ENCODE data around the gene UGT1A1.

The UGT1A1 gene

DNA sequence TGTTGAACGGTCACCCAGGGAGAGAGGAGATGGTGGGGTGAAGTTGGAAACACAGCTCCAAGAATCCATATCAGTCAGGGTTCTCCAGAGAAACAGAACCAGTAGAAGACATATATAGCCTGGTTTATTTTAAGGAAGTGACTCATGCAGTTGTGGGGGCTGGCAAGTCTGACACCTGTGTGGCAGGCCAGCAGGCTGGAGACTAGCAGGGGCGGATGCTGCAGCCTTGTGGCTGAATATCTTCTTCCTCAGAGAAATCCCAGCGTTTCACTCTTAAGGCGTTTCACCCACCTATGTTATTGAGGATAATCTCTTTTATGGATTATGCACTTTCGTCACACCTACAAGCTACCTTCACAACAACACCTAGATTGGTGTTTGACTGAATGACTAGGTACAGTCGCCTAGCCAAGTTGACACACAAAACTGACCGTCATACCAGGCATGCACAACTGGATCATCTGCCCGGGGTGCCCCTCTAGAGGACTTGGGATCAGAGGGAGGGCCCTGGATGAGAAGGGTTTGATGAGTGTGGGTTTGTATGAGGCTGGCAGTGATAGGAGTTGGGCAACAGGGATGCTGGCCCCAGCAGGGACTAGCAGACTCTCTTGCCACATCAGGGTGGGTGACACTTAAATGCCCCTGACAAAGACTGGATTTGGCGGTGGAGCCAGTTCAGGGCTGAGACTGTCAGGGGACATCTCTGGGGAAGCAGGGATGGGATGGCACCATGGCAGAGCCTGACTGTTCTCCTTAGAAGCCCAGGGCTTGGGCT is 41.5 kb downstream of the UGT1A1 start:
- DNase-seq (ENCODE audit: low read depth, low spot score): no peak

DNA sequence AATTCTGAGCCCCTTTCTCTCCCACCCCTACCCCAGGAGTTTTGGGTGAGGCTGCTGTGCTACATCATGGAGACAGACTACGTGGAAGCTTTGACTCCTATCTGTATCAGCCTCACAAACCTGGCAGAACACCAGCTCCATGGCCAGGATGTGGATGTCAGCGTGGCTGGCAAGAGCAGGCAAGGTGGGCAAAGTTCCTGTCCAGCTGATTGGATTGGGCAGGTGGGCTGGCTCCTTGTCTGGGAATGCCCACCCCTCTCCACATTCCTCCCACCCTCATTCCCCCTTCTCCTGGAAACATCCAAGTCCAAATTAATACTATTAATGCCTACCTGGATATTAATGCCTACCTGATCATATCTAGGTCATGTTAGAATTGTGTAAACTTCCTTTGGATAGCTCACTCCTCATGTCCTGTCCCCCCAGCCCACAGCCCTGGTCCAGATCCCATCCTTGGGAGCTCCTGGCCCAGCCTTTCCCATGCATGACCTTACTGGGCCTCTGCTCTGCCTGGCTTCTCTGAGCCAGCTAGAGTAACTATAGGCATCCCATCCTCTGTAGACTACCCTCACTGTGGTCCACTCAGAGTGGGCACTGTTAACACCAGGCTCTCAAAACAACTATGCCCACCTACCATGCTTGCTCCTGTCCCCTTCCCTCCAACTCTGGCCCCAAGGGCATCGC is 42.2 kb downstream of the UGT1A1 start:
- in situ Hi-C loops (cut with HindIII; ENCODE audit: low sequenced_read_pairs): no loop called here

More for the DNA sequence above, 41.5 kb downstream of the UGT1A1 start:
- in situ Hi-C loops (cut with HindIII; ENCODE audit: low sequenced_read_pairs): no loop called here
- no peak overlapping the region for H3K4me3 ChIP-seq (ENCODE audit: low read depth, low read length)
- TF ChIP-seq, protein P1, sequence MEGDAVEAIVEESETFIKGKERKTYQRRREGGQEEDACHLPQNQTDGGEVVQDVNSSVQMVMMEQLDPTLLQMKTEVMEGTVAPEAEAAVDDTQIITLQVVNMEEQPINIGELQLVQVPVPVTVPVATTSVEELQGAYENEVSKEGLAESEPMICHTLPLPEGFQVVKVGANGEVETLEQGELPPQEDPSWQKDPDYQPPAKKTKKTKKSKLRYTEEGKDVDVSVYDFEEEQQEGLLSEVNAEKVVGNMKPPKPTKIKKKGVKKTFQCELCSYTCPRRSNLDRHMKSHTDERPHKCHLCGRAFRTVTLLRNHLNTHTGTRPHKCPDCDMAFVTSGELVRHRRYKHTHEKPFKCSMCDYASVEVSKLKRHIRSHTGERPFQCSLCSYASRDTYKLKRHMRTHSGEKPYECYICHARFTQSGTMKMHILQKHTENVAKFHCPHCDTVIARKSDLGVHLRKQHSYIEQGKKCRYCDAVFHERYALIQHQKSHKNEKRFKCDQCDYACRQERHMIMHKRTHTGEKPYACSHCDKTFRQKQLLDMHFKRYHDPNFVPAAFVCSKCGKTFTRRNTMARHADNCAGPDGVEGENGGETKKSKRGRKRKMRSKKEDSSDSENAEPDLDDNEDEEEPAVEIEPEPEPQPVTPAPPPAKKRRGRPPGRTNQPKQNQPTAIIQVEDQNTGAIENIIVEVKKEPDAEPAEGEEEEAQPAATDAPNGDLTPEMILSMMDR (IDR thresholded peaks at IDR 0.05; ENCODE audit: low read depth, low read length): no peak

DNA sequence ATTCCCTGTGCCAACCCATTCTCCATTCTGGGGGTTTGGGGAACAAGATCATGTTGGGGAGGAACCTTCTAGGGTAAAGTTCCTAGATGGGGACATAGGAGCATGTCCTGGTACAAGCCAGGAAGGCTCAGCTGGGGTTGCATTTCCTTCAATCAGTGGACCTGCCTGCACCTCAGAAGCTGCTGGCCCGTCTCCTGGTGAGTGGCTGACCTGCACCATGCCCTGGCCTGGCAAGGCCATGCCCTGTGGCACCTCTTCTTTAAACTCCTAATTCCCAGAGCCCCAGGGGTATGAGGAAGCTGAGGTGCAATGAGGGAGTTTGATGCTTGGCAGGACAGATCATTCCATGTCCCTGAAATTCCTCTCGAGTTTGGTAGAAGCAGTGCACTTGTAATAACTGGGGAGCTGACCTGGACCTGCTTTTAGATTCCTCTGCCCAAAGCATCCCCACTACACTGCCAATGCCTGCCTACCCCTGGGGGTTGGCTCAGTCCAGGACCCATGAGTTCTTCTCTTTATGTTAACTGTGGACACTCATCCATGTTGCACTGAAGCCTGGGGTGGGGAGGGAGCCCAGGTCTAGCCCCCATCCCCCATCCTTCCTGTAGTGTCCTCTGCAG is 43.3 kb downstream of the UGT1A1 start:
- H3K4me3 ChIP-seq (ENCODE audit: low read depth, low read length): no peak overlapping the region
- in situ Hi-C loops (cut with HindIII; ENCODE audit: low sequenced_read_pairs): no loop called here
- TF ChIP-seq, protein P1 (IDR thresholded peaks at IDR 0.05; ENCODE audit: low read depth, low read length): no peak
- DNase-seq (ENCODE audit: low read depth, low spot score): no peak

More for the DNA sequence above, 42.2 kb downstream of the UGT1A1 start:
- no peak overlapping the region for H3K4me3 ChIP-seq (ENCODE audit: low read depth, low read length)
- no peak for DNase-seq (ENCODE audit: low read depth, low spot score)
- TF ChIP-seq, protein P1 (IDR thresholded peaks at IDR 0.05; ENCODE audit: low read depth, low read length): no peak

DNA sequence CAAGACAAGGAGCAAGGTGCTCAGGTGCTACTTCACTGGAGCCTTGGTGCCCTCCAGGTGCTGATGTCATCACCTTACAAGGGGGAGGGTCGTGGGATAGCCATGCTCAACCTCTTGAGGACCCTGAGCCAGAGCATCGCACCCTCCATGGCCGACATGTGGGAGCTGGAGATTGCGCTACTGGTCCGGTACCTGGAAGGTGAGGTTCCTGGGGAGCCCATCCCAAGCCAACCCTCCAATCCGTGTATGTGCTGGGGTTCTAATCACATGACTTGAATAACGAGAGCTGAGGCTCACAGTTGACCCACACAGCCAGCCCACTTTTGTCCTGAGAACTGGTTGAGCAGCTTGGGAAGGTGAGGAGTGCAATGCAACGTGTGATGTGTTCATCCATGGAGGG is 43.9 kb downstream of the UGT1A1 start:
- H3K4me3 ChIP-seq (ENCODE audit: low read depth, low read length): no peak overlapping the region
- TF ChIP-seq, protein P1 (IDR thresholded peaks at IDR 0.05; ENCODE audit: low read depth, low read length): no peak
- in situ Hi-C loops (cut with HindIII; ENCODE audit: low sequenced_read_pairs): no loop called here
- DNase-seq (ENCODE audit: low read depth, low spot score): no peak

DNA sequence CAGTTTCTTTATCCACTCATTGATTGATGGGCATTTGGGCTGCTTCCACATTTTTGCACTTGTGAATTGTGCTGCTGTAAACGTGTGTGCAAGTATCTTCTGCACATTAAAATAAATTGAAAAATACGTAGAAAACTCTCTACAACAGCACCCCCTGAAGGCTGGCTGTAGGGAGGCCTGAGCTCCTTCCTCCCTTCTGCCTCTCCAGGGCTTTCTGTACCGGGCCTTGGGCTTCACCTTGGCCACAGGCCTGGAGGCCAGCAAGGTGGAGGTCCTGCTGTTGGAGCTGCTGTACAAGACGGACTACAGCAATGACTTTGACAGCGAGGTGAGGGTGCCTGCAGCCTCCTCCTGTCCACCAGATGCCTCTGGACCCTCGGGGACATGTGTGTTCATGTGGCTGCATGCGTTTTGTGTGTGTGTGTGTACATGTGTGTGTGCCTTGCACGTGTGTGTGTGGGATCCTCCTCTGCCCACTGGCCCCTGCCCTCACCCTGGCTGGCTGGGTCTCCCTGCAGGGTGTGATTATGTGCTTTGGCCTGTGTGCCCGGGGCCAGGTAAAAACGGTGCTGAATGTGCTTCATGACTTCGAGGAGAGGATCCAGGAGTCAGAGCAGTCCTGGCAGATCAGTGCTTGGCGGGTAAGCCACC is 47.3 kb downstream of the UGT1A1 start:
- no peak overlapping the region for H3K4me3 ChIP-seq (ENCODE audit: low read depth, low read length)
- TF ChIP-seq, protein P1 (IDR thresholded peaks at IDR 0.05; ENCODE audit: low read depth, low read length): no peak
- in situ Hi-C loops (cut with HindIII; ENCODE audit: low sequenced_read_pairs): no loop called here
- no peak for DNase-seq (ENCODE audit: low read depth, low spot score)

Data from astrocyte of the spinal cord (primary cell).